ENCODE results near the gene TMPRSS11D.

TMPRSS11D gene

DNA sequence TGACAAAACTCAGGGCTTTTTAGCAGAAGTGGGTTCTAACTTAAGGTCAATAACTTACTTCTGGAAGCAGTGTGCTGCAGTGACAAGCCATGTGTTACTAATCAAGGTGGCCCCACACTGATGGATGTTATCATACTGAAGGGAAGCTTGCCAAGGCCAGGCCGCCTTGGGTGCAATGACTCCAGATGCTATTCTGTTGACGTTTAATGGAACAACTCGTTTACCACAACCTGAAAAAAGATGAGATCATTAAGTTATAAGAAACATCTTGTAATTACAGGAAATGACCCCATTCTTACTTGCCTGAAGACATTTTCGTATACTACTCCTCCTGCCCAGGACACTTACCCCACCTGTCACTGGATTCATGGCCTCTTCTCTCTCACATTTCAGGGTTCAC lies 38.9 kb upstream of the TMPRSS11D start:
- Histone ChIP-seq H3K79me2 (ENCODE audit: control insufficient read depth, low read length) (no peaks in the 10 kb centered on the region), H3K9me3 (ENCODE audit: control insufficient read depth, insufficient read depth, low read length) (no peaks in the 10 kb centered on the region), H3K4me2 (ENCODE audit: low read length) (no peak overlapping the region), H3K36me3 (ENCODE audit: control insufficient read depth, low read length) (no peaks in the 10 kb centered on the region), H3K4me3 (ENCODE audit: low read length) (no peak overlapping the region), H3K4me1 (ENCODE audit: control insufficient read depth, low read length) (no peaks in the 10 kb centered on the region), H3K27me3 (ENCODE audit: control insufficient read depth, low read length) (0 out of 2 replicates have a peak, but pooled peaks cover 4% of the 10 kb centered on the region), H4K20me1 (ENCODE audit: control insufficient read depth, insufficient read depth, low read depth, low read length) (no peaks in the 10 kb centered on the region), H3F3A (ENCODE audit: control insufficient read depth, insufficient read depth) (no peaks in the 10 kb centered on the region), H3K9me2 (replicated peaks; ENCODE audit: control insufficient read depth, low read length) (no peaks in the 10 kb centered on the region), H3K27ac (ENCODE audit: low read depth, low read length) (no peak overlapping the region)
- no peak for TF ChIP-seq EZH2phosphoT487 (IDR thresholded peaks at IDR 0.05; ENCODE audit: borderline replicate concordance, low read length)
- TF ChIP-seq, protein P1, sequence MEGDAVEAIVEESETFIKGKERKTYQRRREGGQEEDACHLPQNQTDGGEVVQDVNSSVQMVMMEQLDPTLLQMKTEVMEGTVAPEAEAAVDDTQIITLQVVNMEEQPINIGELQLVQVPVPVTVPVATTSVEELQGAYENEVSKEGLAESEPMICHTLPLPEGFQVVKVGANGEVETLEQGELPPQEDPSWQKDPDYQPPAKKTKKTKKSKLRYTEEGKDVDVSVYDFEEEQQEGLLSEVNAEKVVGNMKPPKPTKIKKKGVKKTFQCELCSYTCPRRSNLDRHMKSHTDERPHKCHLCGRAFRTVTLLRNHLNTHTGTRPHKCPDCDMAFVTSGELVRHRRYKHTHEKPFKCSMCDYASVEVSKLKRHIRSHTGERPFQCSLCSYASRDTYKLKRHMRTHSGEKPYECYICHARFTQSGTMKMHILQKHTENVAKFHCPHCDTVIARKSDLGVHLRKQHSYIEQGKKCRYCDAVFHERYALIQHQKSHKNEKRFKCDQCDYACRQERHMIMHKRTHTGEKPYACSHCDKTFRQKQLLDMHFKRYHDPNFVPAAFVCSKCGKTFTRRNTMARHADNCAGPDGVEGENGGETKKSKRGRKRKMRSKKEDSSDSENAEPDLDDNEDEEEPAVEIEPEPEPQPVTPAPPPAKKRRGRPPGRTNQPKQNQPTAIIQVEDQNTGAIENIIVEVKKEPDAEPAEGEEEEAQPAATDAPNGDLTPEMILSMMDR (IDR thresholded peaks at IDR 0.05; ENCODE audit: low read depth, low read length, poor library complexity, severe bottlenecking) = no peak

DNA sequence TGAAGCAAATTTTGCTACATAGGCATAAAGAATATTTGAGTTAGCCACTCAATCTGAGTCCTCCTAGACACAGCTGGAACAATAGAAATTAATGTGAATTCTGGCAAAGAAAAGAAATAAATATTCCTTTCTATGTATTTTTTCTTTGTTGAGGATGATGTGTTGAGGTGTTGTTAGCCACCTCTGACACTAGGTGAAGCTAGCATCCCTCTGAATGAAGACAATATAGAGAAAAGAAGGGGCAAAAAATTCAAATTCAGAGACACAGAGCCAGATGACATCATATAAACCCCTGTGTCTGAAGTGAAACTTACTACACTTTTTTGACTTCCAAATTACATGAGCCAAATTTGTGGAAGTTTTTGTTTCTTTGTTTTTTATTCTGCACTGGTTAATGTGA lies 34.6 kb upstream of the TMPRSS11D start:
- Histone ChIP-seq H3K27me3 (ENCODE audit: control insufficient read depth, low read length) (0 out of 2 replicates have a peak, but pooled peaks cover 4% of the 10 kb centered on the region), H3K36me3 (ENCODE audit: control insufficient read depth, low read length) (no peaks in the 10 kb centered on the region), H4K20me1 (ENCODE audit: control insufficient read depth, insufficient read depth, low read depth, low read length) (no peaks in the 10 kb centered on the region), H3K4me3 (ENCODE audit: low read length) (no peak overlapping the region), H3K79me2 (ENCODE audit: control insufficient read depth, low read length) (no peaks in the 10 kb centered on the region), H3F3A (ENCODE audit: control insufficient read depth, insufficient read depth) (no peaks in the 10 kb centered on the region), H3K4me1 (ENCODE audit: control insufficient read depth, low read length) (no peaks in the 10 kb centered on the region), H3K4me2 (ENCODE audit: low read length) (no peak overlapping the region), H3K27ac (ENCODE audit: low read depth, low read length) (no peak overlapping the region), H3K9me2 (replicated peaks; ENCODE audit: control insufficient read depth, low read length) (no peaks in the 10 kb centered on the region), H3K9me3 (ENCODE audit: control insufficient read depth, insufficient read depth, low read length) (no peaks in the 10 kb centered on the region)
- no peak for TF ChIP-seq EZH2phosphoT487 (IDR thresholded peaks at IDR 0.05; ENCODE audit: borderline replicate concordance, low read length)
- TF ChIP-seq, protein P1 (IDR thresholded peaks at IDR 0.05; ENCODE audit: low read depth, low read length, poor library complexity, severe bottlenecking) = no peak

DNA sequence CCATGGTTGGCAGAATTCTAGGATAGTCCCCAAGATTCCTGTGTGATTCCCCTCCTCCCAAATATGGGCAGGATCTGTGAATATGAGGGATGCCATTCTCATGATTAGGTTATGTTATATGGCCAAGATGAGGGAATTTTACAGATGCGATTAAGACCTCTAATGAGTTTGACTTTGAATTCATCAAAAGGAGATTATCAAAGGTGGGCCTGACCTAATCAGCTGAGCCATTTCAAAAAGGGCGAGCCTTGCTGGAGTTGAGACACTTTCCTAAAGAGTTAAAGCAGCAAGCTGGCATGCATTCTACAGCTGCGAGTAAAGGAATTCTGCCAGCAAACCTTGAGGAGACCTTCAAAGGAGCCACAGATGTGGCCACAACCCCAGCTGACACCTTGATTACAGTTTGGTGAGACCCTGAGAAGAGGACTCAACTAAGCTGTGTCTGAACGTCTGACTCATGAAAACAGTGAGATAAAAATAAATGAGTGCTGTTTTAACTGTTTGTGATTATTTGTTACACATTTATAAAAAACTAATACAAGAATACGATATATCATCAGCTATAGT lies 31.7 kb upstream of the TMPRSS11D start:
- Histone ChIP-seq H3K4me1 (ENCODE audit: control insufficient read depth, low read length) (no peaks in the 10 kb centered on the region), H3K27me3 (ENCODE audit: control insufficient read depth, low read length) (peaks cover 10% of the 10 kb centered on the region)
- TF ChIP-seq, protein P1 (IDR thresholded peaks at IDR 0.05; ENCODE audit: low read depth, low read length, poor library complexity, severe bottlenecking) = no peak
- no peak for TF ChIP-seq EZH2phosphoT487 (IDR thresholded peaks at IDR 0.05; ENCODE audit: borderline replicate concordance, low read length)

More for the DNA sequence above, 31.7 kb upstream of the TMPRSS11D start:
- Histone ChIP-seq H3K36me3 (ENCODE audit: control insufficient read depth, low read length) (no peaks in the 10 kb centered on the region), H3K27ac (ENCODE audit: low read depth, low read length) (no peak overlapping the region), H3K9me2 (replicated peaks; ENCODE audit: control insufficient read depth, low read length) (no peaks in the 10 kb centered on the region), H4K20me1 (ENCODE audit: control insufficient read depth, insufficient read depth, low read depth, low read length) (no peaks in the 10 kb centered on the region), H3K4me3 (ENCODE audit: low read length) (no peak overlapping the region), H3F3A (ENCODE audit: control insufficient read depth, insufficient read depth) (no peaks in the 10 kb centered on the region), H3K4me2 (ENCODE audit: low read length) (no peak overlapping the region), H3K79me2 (ENCODE audit: control insufficient read depth, low read length) (no peaks in the 10 kb centered on the region), H3K9me3 (ENCODE audit: control insufficient read depth, insufficient read depth, low read length) (no peaks in the 10 kb centered on the region)
